HepG2 (cell line): ENCODE results near the gene NUP62. TPM values are rescaled to one million over a fixed set of nuclear protein-coding genes. Genes with fewer than 3 reads are reported as not detected.

Experiments used
- ARNTL ChIP-seq: sonication (generic); formaldehyde crosslinking; IDR thresholded peaks from 2 replicates; pipeline ENCODE4 v1.4.0; 2020; ENCODE audit warnings: mild to moderate bottlenecking, missing genetic modification reagents
- CEBPB ChIP-seq: IDR thresholded peaks from 2 replicates; pipeline ENCODE4 v1.6.1; 2011; ENCODE audit warnings: low read depth, low read length, improper control_type of control experiment, borderline replicate concordance
- EEA1 ChIP-seq: sonication (generic); formaldehyde crosslinking; IDR thresholded peaks from 2 replicates; pipeline ENCODE4 v1.5.1; 2020; ENCODE audit warnings: mild to moderate bottlenecking, missing genetic modification reagents, borderline replicate concordance
- MAFG ChIP-seq: sonication (generic); formaldehyde crosslinking; IDR thresholded peaks from 2 replicates; pipeline ENCODE4 v1.5.1; 2020; ENCODE audit warnings: mild to moderate bottlenecking, missing genetic modification reagents
- PLRG1 ChIP-seq: fragments of 450-650 bp; conservative IDR thresholded peaks from 2 replicates; pipeline ENCODE4 v1.6.1; 2016
- SOX13 ChIP-seq, 3 experiments: fragments of 450-650 bp in 1 of 3; sonication (generic) in 1 of 3; formaldehyde crosslinking in 1 of 3; IDR thresholded peaks in 2 of 3; conservative IDR thresholded peaks in 1 of 3; 2 replicates each; pipeline versions ENCODE4 v1.5.0 to v1.6.1; 2016 to 2020; ENCODE audit warnings: antibody characterized with exemption in 1 of 3, mild to moderate bottlenecking in 1 of 3, missing compliant biosample characterization in 1 of 3, missing genetic modification reagents in 1 of 3, moderate library complexity in 1 of 3
- SOX5 ChIP-seq: IDR thresholded peaks from 2 replicates; pipeline ENCODE4 v1.6.1; 2016; ENCODE audit warnings: borderline replicate concordance
- TEAD3 ChIP-seq: optimal IDR thresholded peaks from 2 replicates; pipeline ENCODE3; 2016; ENCODE audit warnings: borderline replicate concordance
- ZMAT3 ChIP-seq: sonication (generic); formaldehyde crosslinking; conservative IDR thresholded peaks from 2 replicates; pipeline ENCODE4 v1.7.0; 2021; ENCODE audit warnings: missing genetic modification reagents
- ZNF432 ChIP-seq: sonication (generic); formaldehyde crosslinking; IDR thresholded peaks from 2 replicates; pipeline ENCODE4 v1.5.0; 2020; ENCODE audit warnings: missing genetic modification reagents, mild to moderate bottlenecking, borderline replicate concordance
- ZNF577 ChIP-seq: sonication (generic); formaldehyde crosslinking; IDR thresholded peaks from 2 replicates; pipeline ENCODE4 v1.4.0; 2020; ENCODE audit warnings: mild to moderate bottlenecking, low read depth, missing genetic modification reagents, borderline replicate concordance
- ZNF644 ChIP-seq: IDR thresholded peaks from 2 replicates; pipeline ENCODE4 v1.6.1; 2016; ENCODE audit warnings: low read depth
- ZNF883 ChIP-seq: sonication (generic); formaldehyde crosslinking; IDR thresholded peaks from 2 replicates; pipeline ENCODE4 v1.5.1; 2020; ENCODE audit warnings: mild to moderate bottlenecking, missing genetic modification reagents; ENCODE audit errors: not compliant biosample characterization
- ZSCAN29 ChIP-seq: sonication (generic); formaldehyde crosslinking; conservative IDR thresholded peaks from 2 replicates; pipeline ENCODE4 v1.4.0; 2020; ENCODE audit warnings: mild to moderate bottlenecking, missing genetic modification reagents
- polyA plus RNA-seq, 8 experiments: library from polyadenylated mRNA; depleted of rRNA in 3 of 8; stranded (reverse) in 7 of 8; unstranded in 1 of 8; fragments of >200 nt; fragmentation: Illumina TruSeq in 4 of 8; extraction: Trizol in 4 of 8; gene quantifications; 2 replicates each; pipeline versions ENCODE4 v1.2.1 to v1.2.3, GENCODE V29; 2011 to 2016; ENCODE audit warnings: low read depth in 4 of 8, missing spikeins in 1 of 8, mixed read lengths in 1 of 8; ENCODE audit not compliant: insufficient read depth in 1 of 8
- total RNA-seq, 5 experiments: library from RNA; depleted of rRNA; stranded (reverse); fragments of >200 nt; fragmentation: Illumina TruSeq; extraction: Trizol; gene quantifications; 2 replicates each; pipeline ENCODE4 v1.2.3, GENCODE V29; 2016; ENCODE audit warnings: low read depth in 1 of 5
- TF ChIP-seq, protein P1 (sequence below): sonication (generic); formaldehyde crosslinking; IDR thresholded peaks from 2 replicates; pipeline ENCODE4 v1.4.0; 2020; ENCODE audit warnings: mild to moderate bottlenecking, missing genetic modification reagents
- TF ChIP-seq, protein P2 (sequence below): sonication (generic); formaldehyde crosslinking; IDR thresholded peaks from 2 replicates; pipeline ENCODE4 v1.9.0; 2022; ENCODE audit warnings: low read depth, missing genetic modification reagents
- TF ChIP-seq, protein P3 (sequence below): IDR thresholded peaks from 2 replicates; pipeline ENCODE4 v1.6.1; 2012; ENCODE audit warnings: low read depth, low read length, improper control_type of control experiment
- TF ChIP-seq, protein P4 (sequence below): IDR thresholded peaks from 2 replicates; pipeline ENCODE4 v1.6.1; 2016; ENCODE audit warnings: mild to moderate bottlenecking, missing biosample characterization, missing genetic modification reagents
- TF ChIP-seq, protein P5 (sequence below): sonication (generic); formaldehyde crosslinking; IDR thresholded peaks from 2 replicates; pipeline ENCODE4 v1.4.0; 2020; ENCODE audit warnings: missing genetic modification reagents, borderline replicate concordance

NUP62 gene
- total and polyA plus RNA-seq, 2 of the 13 experiments (the other 11 are each of a cell fraction or from before 2014, with no cell fraction given), result 16.5 to 41.5 TPM

DNA sequence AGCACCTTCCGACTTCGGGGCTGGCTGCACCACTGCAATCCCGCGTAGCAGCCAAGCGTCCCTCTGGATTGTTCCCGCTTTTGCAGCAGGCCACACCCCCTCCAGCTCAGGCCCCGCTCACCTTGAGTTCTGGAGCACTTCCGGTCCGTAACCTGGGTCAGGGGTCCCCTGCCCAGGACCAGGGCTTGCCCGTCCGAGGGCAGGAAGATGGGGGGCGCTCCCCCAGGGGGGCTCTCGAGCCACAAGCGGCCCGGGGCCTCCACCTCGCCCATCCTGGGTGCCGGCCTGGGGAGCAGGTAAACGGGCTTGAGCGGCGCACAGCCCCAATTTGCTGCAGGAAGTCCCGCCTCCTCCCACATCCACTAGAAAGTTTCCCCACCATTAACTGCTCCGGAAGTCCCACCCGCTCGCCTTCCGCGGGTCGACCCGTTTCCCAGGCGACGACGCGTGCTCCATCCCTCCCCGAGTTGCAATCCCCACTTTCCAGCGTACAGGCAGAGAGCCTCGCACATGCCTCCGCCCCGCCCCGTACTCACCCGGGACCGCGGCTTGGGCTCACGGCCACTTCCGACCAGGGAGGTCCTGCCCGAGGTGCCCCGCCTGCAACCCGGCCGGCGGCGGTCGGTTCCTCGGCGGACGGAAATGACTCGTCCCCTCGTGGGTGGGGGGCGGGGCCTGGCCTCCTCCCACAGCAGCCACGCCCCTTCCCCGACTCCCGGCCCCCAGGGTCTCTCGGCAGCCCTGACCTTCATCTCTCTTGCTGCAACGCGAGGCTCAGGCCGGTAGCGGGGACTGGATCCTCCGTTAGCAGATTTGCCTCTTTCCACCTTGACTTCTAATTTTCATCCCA, 62.1 kb downstream of the NUP62 start, which contains the start of gene PNKP (continued):
- TF ChIP-seq, protein P1, sequence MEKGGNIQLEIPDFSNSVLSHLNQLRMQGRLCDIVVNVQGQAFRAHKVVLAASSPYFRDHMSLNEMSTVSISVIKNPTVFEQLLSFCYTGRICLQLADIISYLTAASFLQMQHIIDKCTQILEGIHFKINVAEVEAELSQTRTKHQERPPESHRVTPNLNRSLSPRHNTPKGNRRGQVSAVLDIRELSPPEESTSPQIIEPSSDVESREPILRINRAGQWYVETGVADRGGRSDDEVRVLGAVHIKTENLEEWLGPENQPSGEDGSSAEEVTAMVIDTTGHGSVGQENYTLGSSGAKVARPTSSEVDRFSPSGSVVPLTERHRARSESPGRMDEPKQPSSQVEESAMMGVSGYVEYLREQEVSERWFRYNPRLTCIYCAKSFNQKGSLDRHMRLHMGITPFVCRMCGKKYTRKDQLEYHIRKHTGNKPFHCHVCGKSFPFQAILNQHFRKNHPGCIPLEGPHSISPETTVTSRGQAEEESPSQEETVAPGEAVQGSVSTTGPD (CRISPR knock-in tag), result no peak; the same call in 1 of the 2 replicates
- TF ChIP-seq EEA1 (peak; percentile 75; the same call in 1 of the 2 replicates), ARNTL (peak; percentile 42; the same call in 1 of the 2 replicates), TEAD3 (CRISPR knock-in tag) (no peak), SOX5 (no peak; the same call in 1 of the 2 replicates), ZSCAN29 (peak; percentile 59; the same call in 1 of the 2 replicates), ZNF644 (CRISPR knock-in tag) (no peak), SOX13 (IDR thresholded peaks at IDR 0.05) (peak; percentile 21; the same call in 1 of the 2 replicates), SOX13 (CRISPR knock-in tag; conservative IDR thresholded peaks at IDR 0.05 in 1 of 2, IDR thresholded peaks at IDR 0.05 in 1 of 2) (no peak), ZNF883 (peak; percentile 86), ZNF577 (CRISPR knock-in tag) (0 out of 2 replicates have a peak, but pooled peaks have one; percentile 70), MAFG (CRISPR knock-in tag) (no peak), ZMAT3 (CRISPR knock-in tag) (peak; percentile 58; the same call in 1 of the 2 replicates), CEBPB (no peak), PLRG1 (no peak), ZNF432 (CRISPR knock-in tag) (no peak)
- TF ChIP-seq, protein P2, sequence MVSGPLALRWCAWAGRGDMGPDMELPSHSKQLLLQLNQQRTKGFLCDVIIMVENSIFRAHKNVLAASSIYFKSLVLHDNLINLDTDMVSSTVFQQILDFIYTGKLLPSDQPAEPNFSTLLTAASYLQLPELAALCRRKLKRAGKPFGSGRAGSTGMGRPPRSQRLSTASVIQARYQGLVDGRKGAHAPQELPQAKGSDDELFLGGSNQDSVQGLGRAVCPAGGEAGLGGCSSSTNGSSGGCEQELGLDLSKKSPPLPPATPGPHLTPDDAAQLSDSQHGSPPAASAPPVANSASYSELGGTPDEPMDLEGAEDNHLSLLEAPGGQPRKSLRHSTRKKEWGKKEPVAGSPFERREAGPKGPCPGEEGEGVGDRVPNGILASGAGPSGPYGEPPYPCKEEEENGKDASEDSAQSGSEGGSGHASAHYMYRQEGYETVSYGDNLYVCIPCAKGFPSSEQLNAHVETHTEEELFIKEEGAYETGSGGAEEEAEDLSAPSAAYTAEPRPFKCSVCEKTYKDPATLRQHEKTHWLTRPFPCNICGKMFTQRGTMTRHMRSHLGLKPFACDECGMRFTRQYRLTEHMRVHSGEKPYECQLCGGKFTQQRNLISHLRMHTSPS, result peak; percentile 71
- TF ChIP-seq, protein P3, sequence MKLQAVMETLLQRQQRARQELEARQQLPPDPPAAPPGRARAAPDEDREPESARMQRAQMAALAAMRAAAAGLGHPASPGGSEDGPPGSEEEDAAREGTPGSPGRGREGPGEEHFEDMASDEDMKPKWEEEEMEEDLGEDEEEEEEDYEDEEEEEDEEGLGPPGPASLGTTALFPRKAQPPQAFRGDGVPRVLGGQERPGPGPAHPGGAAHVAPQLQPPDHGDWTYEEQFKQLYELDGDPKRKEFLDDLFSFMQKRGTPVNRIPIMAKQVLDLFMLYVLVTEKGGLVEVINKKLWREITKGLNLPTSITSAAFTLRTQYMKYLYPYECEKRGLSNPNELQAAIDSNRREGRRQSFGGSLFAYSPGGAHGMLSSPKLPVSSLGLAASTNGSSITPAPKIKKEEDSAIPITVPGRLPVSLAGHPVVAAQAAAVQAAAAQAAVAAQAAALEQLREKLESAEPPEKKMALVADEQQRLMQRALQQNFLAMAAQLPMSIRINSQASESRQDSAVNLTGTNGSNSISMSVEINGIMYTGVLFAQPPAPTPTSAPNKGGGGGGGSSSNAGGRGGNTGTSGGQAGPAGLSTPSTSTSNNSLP, result no peak
- TF ChIP-seq, protein P4, sequence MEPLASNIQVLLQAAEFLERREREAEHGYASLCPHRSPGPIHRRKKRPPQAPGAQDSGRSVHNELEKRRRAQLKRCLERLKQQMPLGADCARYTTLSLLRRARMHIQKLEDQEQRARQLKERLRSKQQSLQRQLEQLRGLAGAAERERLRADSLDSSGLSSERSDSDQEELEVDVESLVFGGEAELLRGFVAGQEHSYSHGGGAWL, result peak; percentile 36; the same call in 1 of the 2 replicates
- TF ChIP-seq, protein P5, sequence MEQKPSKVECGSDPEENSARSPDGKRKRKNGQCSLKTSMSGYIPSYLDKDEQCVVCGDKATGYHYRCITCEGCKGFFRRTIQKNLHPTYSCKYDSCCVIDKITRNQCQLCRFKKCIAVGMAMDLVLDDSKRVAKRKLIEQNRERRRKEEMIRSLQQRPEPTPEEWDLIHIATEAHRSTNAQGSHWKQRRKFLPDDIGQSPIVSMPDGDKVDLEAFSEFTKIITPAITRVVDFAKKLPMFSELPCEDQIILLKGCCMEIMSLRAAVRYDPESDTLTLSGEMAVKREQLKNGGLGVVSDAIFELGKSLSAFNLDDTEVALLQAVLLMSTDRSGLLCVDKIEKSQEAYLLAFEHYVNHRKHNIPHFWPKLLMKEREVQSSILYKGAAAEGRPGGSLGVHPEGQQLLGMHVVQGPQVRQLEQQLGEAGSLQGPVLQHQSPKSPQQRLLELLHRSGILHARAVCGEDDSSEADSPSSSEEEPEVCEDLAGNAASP (CRISPR knock-in tag), result no peak
